GM18511 (cell line): ENCODE results near the gene EHBP1.

Experiments
- ATAC-seq: cut with Tn5 transposase; IDR thresholded peaks from one replicate; pipeline ENCODE4 v1.9.1; 2021; ENCODE audit warnings: mild to moderate bottlenecking, moderate library complexity; ENCODE audit not compliant: unreplicated experiment

EHBP1 gene

DNA sequence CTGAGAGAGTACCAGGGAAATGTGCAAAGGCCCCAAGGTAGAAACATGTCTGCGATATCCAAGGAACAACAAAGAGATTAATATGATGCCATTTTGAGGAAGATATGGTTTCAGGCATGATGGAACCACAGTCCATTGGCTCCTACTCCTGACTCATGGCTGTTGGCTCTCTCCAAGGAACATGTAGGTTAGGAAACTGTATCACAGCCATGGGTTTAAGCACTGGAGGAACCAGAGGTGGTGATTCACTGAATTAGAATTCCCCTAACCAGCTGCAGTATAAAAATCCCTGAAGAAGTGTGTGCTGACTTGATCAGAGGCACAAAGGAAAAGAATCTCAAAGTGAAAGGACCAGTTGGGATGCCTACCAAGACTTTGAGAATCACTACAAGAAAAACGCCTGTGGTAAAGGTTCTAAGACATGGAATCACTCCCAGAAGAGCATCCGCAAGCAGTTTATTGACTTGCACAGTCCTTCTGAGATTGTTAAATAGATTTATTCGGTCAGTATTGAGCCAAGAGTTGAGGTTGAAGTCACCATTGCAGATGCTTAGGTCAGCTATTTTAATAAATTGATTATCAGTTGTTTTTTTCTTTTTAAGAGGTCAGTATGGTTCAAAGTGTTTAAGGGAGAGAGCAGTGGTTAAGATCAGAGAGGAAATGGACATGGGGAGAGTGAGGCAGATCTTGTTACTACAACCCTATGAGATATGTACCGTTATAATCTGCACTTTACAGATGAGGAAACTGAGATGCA, 234.4 kb downstream of the EHBP1 start:
- no peak for ATAC-seq

DNA sequence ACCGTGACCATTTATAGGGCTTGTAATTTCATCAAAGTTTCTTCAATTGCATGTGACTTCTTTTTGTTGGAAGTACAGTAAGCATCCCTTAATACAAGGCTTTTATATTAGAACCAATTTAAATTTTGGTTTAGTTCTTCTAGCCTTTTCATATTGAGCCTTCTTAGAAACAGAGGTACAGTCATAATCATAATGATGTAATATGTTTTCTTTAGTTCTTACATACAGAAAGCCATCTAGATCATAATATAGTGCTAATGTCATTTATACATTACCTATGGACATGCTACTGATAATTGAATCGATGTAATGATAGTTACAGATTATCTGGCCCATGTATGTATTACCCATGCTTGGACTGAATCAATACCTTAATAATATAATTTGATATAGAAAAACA, 235.2 kb downstream of the EHBP1 start:
- ATAC-seq: no peak

DNA sequence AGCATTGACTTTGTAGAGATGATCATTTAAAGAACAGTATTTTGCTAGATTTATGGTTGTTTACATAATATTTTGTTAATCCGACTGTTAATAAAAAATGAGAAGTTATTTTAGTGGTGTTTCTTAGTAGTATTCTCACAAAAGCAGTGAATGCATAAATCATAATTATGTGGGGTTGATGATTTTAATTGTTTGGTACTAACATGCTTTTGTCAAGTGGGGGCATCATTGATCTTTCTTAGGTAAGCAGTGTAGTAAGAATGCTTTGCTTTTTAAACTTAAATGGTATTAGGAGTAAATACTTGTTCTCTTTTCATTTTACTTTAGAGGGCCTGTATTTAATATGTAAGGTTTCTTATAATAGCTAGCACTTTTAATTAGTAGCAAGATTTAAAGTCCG, 235.9 kb downstream of the EHBP1 start:
- ATAC-seq: no peak

DNA sequence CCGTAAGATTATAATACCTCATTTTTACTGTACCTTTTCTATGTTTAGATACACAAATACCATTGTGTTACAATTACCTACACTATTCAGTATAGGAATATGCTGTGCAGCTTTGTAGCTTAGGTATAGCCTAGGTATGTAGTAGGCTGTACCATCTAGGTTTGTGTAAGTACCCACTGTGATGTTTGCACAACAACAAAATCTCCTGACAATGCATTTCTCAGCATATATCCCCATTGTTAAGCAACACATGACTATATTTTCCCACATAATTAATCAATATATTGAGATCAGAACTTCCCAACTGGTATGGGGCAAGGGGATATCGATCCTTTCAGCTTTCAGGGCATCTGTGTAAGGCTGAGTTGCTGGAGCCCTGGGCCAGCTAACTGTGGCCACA, 238.8 kb downstream of the EHBP1 start:
- no peak for ATAC-seq

DNA sequence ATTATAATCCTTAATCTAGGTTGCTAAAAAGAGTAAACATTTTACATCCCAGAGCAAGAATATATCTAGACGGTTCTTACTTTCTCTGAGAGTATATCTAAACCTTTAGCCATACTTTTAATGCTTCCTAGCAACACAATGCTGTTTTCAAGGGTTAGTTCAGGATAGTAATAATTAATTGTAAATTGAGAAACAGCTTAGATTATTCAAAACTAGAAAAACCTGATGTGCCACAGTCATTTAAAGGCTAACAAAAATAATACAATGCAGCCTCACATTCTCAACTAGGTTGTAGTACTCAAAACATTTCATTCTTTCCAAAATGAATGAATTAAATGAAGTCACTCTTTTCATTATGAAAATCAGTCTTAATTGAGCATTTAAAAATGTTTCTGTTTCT, 241.9 kb downstream of the EHBP1 start:
- ATAC-seq: no peak

DNA sequence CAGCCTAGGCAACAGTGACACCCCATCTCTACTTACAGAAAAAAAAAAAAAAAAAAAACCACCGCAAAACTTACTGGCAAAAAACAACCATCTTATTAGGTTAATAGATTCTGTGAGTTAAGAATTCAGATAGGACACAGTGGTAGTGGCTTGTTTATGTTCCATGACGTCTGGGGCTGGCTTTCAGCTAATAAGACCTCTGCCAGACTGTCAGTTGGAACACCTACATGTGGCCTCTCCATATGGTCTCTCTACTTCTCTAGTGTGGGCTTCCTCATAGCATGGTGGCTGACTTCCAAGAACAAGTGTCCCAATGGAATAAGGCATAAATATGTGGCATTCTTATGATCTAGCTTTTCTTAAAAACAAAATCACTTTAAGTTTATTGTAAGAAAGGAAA, 251.1 kb downstream of the EHBP1 start:
- no peak for ATAC-seq

DNA sequence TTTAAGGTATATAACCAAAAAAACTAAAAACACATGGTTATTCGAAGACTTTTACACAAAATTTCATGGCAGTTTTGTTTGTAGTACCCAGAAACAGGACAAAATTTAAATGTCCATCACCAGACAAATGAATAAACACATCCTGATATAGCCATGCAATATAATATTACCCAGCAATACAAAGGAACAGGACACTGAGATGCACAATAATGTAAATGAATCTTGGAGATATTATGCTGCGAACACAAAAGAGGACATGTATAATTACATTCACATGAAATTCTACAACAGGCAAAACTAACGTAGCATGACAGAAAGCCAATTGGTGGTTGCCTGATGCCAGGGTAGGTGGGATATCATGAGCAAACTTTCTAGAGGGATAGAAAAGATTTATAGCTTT, 252.7 kb downstream of the EHBP1 start:
- ATAC-seq: no peak

DNA sequence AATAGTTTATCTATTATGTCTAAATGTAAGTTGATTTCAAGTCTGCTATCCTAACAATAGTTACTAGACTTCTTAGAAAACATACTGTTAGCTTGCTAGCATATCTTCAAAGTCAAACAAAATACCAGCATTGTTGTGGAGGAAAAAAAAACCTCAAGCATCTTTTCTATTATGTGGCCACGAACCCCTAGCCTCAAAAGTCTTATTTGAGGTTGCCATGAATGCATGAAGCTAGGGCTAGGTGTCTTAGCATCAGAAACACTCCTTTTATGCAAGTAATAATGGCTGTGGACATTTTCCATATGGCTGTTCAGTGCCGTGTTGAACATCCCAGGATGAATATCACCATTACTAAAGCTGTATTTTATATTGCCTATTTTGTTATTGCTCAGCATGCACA, 258.5 kb downstream of the EHBP1 start:
- no peak for ATAC-seq

DNA sequence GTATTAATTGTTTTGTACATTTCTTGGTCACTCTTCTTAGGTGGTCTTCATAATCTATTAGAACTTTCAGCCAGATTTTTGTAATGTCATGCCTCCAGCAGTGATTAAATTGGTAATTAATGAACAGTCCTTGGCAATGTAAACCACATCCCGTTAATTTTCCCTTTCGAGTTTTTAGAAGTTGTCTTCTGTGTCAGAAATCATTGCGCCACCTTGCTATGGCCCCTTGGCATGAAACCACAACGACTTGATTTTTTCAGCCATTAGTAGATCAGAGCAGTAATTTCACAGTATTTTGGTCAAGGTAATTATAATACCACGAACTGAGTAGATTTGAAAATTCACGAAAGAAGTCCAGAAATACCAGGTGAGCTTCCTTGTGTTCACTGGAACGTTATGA, 259.2 kb downstream of the EHBP1 start:
- ATAC-seq: no peak

DNA sequence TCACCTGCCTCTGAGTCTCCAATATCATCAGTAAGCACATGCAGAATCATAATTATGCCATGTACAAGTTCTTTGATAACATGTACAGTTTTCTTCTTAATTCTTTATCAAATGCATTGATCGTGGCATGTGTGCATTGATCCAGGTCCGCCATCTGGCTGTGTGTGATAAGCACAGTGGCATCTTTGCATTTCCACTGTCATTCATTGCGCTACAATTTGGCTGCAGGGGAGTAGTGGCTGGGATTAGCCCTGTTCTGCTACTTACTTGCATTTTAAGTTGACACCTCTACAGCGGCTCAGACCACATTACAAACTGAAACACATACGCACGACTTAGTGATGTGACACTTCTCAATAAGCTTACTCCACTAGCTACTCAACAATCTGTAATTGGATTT, 261.5 kb downstream of the EHBP1 start:
- ATAC-seq: no peak

DNA sequence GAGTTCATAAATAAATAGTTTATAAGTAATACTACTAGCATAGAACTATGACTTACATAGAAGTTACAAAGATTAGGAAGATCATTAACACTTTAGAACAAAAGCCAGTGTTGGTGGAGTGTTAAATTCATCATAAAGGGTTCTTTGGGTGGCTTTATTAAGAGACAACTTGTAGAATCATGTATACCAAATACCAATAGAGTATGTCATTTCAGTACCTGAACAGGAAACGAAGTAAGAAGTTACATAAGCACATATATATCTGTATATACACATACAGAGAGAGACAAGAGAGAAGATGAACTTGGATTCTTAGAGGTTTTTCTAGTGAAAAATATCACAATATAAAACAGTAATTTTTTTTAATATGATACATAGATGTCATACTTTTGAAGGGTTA, 262.7 kb downstream of the EHBP1 start:
- no peak for ATAC-seq

DNA sequence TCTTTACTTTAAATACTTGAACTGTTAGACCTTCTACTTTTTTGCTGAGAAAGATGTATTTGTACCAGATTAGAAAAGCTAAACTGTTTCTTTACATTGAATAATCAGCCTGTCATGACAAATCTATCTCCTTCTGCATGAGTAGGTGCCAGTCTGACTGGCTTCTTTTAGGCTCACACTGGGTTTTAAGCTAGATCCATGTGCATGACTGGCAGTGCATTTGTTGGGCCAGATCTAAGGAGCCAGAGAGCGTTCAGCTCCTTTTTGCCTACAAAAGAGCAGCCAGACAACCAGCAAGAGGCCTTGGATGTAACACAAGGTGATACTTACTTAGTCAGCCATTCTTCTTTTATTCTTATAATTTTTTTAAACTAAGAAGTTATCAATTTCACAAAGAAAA, 263.2 kb downstream of the EHBP1 start:
- no peak for ATAC-seq

DNA sequence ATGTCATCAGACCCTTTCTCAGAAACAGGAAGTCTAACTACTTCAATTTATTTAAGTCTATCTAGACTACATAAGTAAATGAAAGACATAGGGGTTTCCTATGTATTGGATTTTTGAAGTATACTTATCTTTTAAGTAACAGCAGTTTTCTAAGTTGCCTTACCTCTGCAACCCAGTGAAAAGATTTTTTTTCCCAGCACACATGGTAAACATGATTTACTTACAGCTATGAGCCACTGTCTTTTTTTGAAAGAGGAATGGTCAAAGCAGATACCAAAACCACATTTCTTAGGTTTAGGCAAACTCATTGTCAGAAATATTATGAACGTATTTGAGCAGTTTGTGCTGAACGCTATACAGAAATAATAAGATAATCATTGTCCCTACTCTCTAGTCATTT, 266.4 kb downstream of the EHBP1 start:
- no peak for ATAC-seq

DNA sequence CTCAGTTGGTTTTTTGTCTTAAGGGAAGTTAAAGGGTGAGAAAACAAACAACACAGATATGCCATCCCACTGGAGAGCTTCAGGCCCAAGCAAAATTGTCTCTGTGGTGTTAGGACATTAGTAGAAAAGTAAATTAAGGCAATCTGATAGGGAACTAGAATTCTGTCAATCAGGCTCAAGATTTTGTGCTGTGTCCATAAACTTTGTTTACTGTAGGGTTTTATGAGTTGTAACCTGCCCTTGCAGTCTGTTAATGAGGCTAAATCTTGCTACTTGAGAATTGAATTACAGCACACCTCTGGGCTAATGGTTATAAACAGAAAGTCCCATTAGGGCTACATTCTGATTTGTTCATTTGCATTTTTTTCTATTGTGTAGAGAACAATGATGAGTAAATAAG, 267.1 kb downstream of the EHBP1 start:
- no peak for ATAC-seq

DNA sequence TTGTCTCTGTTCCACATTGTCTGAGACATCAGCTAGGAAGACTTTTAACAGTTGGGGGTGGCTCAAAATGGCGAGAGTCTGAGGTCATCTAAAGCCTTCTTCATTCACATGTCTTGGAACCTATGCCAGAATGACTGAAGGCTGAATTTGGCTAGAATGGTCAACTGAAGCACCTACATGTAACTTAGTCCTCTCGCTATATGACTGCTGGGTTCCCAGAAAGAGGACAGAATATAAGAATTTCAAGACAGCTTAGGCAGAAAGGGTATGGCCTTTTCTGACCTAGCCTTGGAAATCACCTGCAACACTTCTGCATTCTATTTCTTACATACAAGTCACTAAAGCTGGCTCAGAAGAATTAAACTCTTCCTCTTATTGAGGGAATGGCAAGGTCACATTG, 269.5 kb downstream of the EHBP1 start:
- ATAC-seq: no peak

DNA sequence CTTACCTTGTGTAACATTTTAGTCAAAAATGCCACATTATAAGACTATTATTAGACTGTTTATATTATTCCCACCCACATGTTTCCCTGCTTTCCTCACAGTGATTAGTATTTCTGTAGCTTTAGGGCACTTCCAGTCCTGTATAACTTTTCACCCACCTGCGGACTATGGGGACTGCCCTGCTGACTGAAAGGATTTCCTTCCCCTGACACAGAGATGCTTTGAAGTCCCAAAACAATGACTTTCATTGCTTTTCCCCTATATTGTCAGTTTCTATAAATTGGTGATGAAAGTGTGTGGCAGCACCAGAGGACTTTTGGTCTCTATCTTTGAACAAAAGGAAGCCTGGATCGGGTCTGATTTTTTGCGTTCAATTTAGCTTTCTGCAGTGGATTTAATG, 286.1 kb downstream of the EHBP1 start:
- ATAC-seq: no peak

DNA sequence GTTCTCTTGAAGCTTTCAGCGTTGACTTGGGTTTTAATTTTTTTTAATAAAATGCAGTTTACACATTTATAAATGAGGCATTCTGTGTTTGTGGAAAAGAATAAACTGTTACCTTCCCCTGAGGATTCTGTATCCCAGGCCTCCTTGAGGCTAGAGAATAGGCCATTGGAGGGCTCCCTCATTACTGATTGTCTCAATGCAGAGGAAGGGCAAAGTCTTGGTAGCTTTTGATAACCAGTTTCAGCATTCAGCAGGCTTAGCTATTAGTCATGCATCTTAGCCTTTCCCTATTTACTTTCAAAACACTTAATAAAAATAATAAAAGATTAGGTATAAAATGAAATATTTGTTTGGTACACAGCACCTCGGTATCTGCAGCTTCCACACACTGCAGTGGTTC, 287.0 kb downstream of the EHBP1 start:
- ATAC-seq: no peak

DNA sequence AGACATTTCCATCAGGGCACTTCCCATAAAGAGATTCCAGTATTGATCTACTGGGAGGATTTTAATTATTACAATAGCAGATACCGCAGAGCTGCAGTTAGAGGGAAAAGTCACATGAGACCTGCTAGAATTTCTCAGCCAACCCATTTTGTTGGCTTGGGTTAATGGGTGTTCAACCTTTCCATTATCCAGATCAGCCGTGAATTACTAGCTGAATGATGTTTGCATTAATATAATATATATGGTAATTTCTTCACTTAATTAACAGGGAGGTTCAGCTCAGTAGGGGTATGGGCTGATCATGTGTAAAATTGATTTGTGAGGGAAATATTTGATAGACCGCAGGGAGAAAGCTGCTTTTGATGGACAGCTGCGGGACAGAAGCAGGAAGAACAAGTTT, 288.7 kb downstream of the EHBP1 start:
- no peak for ATAC-seq

DNA sequence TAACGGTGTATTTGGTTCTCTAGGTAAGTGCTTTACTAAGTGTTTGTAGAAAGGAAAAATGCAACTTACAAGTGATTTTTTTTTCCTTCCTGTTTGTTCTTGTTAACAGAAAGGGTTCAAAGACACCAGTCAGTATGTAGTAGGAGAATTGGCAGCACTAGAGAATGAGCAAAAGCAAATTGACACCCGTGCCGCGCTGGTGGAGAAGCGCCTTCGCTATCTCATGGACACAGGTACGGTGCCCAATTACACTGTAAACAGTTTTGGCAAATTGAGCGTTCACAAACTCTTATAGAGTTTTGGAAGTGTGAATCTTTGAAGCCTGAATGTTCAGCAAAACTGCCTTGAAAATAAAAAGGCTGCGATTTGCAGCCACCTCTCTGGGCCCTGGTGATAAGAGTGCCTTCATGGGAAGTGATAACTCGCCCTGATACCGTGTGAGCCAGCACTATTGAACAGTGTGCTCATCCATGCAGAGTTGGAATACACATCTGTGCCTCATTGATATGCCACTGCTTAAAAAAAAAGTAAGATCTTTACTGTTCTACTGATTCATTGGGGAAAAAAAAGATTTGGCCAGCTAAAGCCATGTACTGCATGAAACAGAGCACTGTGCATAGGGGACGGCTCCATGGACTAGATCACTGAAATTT, 291.1 kb downstream of the EHBP1 start:
- ATAC-seq: no peak

DNA sequence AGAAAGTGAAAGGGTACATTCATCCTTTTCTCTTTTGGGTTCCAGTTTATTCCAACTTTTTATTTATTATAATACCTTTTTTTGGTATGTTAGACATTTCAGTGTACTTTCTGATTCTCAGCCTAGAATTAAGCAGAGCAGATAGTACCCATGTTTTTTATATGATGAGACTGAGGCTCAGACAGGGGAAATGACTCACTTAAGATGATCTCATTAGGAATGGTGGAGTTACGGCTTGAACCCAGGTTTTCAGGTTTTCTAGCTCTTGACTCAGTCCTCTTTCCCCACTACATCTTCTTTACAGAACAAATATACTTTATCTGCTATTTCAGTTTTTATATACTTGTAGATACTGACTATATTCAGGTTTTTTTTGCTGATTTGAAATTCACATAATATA, 293.4 kb downstream of the EHBP1 start:
- ATAC-seq: no peak

DNA sequence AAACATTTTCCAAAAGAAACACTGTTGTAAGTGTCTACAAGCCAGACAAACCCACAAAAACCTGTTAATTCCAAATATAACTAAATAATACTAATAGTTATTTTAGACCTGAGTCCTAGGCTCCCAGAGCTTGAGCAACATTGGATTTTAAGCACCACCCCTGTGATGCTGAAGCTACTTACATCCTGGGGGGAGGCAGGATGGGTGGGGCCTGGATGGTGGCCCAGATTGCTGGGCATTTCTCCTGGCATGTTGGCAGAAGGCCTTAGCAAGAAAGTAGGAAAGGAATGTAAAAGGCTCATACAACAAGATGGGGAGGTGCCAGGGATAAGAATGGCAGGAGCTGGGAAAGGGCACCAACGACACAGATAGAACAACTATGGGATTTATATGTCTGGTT, 294.4 kb downstream of the EHBP1 start:
- no peak for ATAC-seq

DNA sequence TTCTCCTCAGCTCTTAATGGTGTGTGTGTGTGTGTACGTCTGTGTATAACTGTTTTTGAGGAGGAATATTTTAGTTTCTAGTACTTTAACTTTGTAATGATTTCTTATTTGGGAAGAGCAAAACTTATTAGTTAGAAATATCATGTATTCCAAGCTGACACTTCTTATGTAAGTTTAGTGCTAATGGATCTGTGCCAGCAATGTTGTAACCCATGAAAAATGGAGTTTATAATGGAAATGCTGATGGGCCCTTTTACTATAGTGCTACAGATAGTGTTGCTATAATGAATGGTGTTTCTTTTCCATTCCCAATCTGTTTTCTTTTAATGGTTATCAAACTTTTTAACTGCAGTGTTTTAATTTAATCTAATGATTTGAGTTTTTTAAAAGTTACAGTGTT, 295.3 kb downstream of the EHBP1 start:
- ATAC-seq: no peak

DNA sequence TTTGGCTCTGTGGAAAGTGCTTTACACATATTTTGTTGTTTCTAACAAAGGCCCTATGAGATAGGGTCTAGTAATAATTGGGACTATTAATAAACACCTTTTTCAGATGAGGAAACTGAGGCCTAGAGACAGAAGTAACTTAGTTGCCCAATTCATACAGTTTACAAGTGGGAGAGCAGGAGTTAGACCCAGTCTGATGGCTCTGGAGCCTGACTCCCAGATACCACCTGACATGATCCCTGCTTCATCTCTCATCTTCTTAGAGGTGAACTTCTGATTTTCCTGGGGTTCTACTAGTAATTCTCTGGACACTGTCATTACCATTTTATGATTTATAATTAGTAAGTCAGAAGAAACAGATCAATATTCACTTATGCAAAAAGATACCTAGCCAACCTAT, 296.1 kb downstream of the EHBP1 start:
- no peak for ATAC-seq
